Measurements from ENCODE around the gene GCNT3. TPM values are rescaled to one million over a fixed set of nuclear protein-coding genes. Genes with fewer than 3 reads are reported as not detected.

The GCNT3 gene, protein sequence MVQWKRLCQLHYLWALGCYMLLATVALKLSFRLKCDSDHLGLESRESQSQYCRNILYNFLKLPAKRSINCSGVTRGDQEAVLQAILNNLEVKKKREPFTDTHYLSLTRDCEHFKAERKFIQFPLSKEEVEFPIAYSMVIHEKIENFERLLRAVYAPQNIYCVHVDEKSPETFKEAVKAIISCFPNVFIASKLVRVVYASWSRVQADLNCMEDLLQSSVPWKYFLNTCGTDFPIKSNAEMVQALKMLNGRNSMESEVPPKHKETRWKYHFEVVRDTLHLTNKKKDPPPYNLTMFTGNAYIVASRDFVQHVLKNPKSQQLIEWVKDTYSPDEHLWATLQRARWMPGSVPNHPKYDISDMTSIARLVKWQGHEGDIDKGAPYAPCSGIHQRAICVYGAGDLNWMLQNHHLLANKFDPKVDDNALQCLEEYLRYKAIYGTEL
- total RNA-seq = not detected in 2 replicates

DNA sequence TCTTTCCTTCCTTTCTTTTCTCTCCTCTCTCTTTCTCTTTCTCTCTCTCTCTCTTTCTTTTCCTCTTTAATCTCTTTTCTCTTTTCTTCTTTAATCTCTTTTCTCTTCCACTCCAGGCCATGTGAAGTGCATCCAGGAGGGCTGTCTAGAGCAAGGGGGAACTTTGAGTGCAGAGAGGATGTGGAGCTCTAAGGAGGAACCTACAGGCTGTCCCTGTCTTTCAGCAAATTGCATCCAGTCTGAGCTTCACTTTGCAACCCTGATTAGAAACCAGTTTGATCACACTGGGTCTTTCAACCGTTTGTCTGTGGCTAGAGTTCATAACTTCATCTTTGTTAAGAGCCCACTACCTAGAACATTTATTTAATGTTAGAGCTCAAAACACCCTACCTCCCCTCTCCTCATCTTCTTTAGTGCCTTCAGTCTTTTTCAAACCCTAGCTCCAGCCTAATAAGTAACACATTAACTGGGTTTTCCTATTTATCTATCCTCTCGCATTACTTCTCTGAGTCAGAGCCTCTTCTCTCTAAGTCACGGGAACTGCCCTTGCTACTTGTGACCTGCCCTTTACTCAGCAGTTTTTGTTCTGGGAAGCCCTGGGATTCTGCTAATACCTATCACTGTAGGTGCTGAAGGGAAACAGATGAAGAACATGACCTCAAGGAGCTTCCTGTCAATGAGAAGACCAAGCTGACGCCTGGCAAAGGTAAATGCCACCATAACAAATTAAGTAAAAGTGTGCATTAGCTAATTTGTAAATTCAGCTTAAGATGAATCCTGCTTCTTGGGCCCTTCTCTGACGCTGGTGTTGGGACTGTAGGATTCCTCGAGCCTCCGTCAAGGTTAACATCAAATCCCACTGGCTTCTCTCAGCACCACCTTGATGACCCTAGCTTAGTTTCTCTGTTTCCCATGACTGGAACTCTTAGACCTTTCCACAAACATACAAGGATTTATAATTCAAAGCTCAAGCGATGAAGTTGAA lies at the start of gene GCNT3:
TSS of gene GCNT3 (plus strand) at position 508 of the 985 bp plus-strand sequence. CDS start 6,456 bp downstream, outside the sequence.

DNA sequence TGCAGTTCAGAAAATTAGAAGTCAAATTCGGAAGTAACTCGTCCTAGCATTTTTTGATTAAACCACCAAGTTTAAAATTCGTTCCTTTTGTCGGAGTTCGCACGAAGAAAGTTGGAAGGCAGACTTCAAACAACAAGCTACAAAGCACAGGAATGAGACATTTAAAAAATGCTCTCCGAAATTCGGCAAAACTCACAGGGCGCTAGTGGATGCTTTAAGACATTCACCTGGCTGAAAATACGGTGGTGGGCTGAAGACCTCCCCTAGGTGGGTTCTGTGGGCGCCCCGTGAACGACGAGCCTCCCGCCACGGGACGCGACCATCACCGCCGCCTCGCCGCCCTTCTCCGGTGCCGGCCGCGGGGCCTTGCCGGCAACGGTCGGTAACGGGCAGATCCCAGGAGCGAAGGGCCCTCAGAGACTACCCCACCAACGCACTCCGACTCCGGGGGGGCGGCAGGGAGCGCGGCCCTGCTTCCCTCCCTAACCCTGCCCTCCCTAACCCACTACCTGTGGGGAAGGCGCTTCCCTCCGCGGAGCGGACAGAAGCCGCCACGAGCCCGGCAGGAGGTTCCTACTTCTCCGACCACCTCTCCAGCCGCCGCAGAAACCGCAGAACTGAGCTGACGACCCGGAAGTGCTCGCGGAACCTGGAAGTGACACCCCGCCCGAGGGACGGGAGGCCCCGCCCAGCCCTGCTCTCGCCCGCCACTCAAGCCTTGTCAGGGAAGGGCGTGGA lies 45.5 kb downstream of the GCNT3 start, which contains the start of gene GTF2A2:
TSS of gene GTF2A2 (minus strand) at position 619 of the 738 bp plus-strand sequence. CDS start 5,238 bp downstream, outside the sequence.

Other genes starting within 250 kb of the GCNT3 start
- 70.3 and 135 TPM in 2 replicates for gene MYO1E, start 238.9 kb upstream of the GCNT3 start, total RNA-seq
- under 0.01 and 0.06 TPM in 2 replicates for gene FAM81A, start 173.6 kb upstream of the GCNT3 start, total RNA-seq
- gene GTF2A2, start 45.7 kb downstream of the GCNT3 start, total RNA-seq = 26.5 and 32.2 TPM in 2 replicates
- 101 and 175 TPM in 2 replicates for gene BNIP2, start 77.5 kb downstream of the GCNT3 start, total RNA-seq

All from bladder microvascular endothelial cell (primary cell).